K562 (cell line): ENCODE results near the gene HOXC10. TPM values are rescaled to one million over a fixed set of nuclear protein-coding genes. Genes with fewer than 3 reads are reported as not detected.

ENCODE experiments used
- ARHGAP35 ChIP-seq: fragments of 450-650 bp; IDR thresholded peaks from 2 replicates; pipeline ENCODE4 v1.6.1; 2018; ENCODE audit not compliant: partially characterized antibody
- BRF2 ChIP-seq: IDR thresholded peaks from 3 replicates; pipeline ENCODE4 v1.6.1; 2011; ENCODE audit warnings: borderline replicate concordance, mild to moderate bottlenecking; ENCODE audit not compliant: insufficient read length, insufficient read depth
- CBFA2T2 ChIP-seq: fragments of 450-650 bp; conservative IDR thresholded peaks from 2 replicates; pipeline ENCODE4 v1.6.1; 2017; ENCODE audit warnings: mild to moderate bottlenecking
- ESRRB ChIP-seq: fragments of 250-450 bp; sonication (Bioruptor Pico); IDR thresholded peaks from 2 replicates; pipeline ENCODE4 v1.5.0; 2020; ENCODE audit warnings: mild to moderate bottlenecking, moderate library complexity, borderline replicate concordance
- EZH2 ChIP-seq: IDR thresholded peaks from 2 replicates; pipeline ENCODE4 v1.6.1; 2012; ENCODE audit warnings: low read depth, mild to moderate bottlenecking, inconsistent platforms, low read length, borderline replicate concordance
- GATA2 ChIP-seq: sonication (generic); formaldehyde crosslinking; IDR thresholded peaks from 2 replicates; pipeline ENCODE4 v1.4.0; 2020; ENCODE audit warnings: mild to moderate bottlenecking, missing genetic modification reagents
- HLTF ChIP-seq: fragments of 450-650 bp; IDR thresholded peaks from 2 replicates; pipeline ENCODE4 v1.6.1; 2016
- KDM1A ChIP-seq, 2 experiments: fragments of 450-650 bp; IDR thresholded peaks; 2 replicates each; pipeline ENCODE4 v1.6.1; 2016; ENCODE audit warnings: mild to moderate bottlenecking in 2 of 2
- MAZ ChIP-seq, 2 experiments: fragments of 450-650 bp in 1 of 2; sonication (generic) in 1 of 2; formaldehyde crosslinking; IDR thresholded peaks in 1 of 2; conservative IDR thresholded peaks in 1 of 2; 2 replicates each; pipeline versions ENCODE4 v1.4.0 to v1.5.0; 2020; ENCODE audit warnings: mild to moderate bottlenecking in 1 of 2, missing genetic modification reagents in 1 of 2
- MTA2 ChIP-seq: fragments of 450-650 bp; IDR thresholded peaks from 2 replicates; pipeline ENCODE4 v1.6.1; 2016; ENCODE audit warnings: low read depth
- MYNN ChIP-seq, 2 experiments: sonication (generic); formaldehyde crosslinking in 1 of 2; IDR thresholded peaks; 2 replicates each; pipeline versions ENCODE4 v1.5.0 to v1.6.1; 2016 to 2020; ENCODE audit warnings: antibody characterized with exemption in 1 of 2, missing genetic modification reagents in 1 of 2
- NONO ChIP-seq, 2 experiments: fragments of 200-400 bp in 1 of 2; fragments of 450-650 bp in 1 of 2; formaldehyde crosslinking in 1 of 2; IDR thresholded peaks; 2 replicates each; pipeline ENCODE4 v1.6.1; 2017; ENCODE audit warnings: low read depth in 2 of 2, mild to moderate bottlenecking in 2 of 2, moderate library complexity in 2 of 2, low read length in 1 of 2
- RCOR1 ChIP-seq, 2 experiments: IDR thresholded peaks; 2 replicates each; pipeline ENCODE4 v1.6.1; 2012; ENCODE audit warnings: low read depth in 2 of 2, low read length in 2 of 2, borderline replicate concordance in 1 of 2, improper control_type of control experiment in 1 of 2
- SOX6 ChIP-seq: fragments of 450-650 bp; IDR thresholded peaks from 2 replicates; pipeline ENCODE4 v1.6.1; 2014; ENCODE audit warnings: mild to moderate bottlenecking
- TEAD1 ChIP-seq, 2 experiments: fragments of 450-650 bp in 1 of 2; sonication (generic) in 1 of 2; formaldehyde crosslinking; IDR thresholded peaks; 2 replicates each; pipeline versions ENCODE4 v1.4.0 to v1.8.0; 2020 to 2022; ENCODE audit warnings: mild to moderate bottlenecking in 2 of 2, missing genetic modification reagents in 1 of 2
- ZBTB7A ChIP-seq: IDR thresholded peaks from 2 replicates; pipeline ENCODE4 v1.6.1; 2011; ENCODE audit warnings: low read depth, mild to moderate bottlenecking, low read length, moderate library complexity, borderline replicate concordance; ENCODE audit not compliant: control insufficient read depth
- ZNF197 ChIP-seq: fragments of 200-800 bp; sonication (Bioruptor generic); IDR thresholded peaks from 2 replicates; pipeline ENCODE4 v1.6.1; 2016; ENCODE audit warnings: low read depth, missing genetic modification characterization, missing compliant biosample characterization
- ZNF212 ChIP-seq: fragments of 450-650 bp; formaldehyde crosslinking; IDR thresholded peaks from 2 replicates; pipeline ENCODE4 v1.4.0; 2020; ENCODE audit warnings: mild to moderate bottlenecking
- ZNF584 ChIP-seq: fragments of 200-800 bp; sonication (Bioruptor generic); IDR thresholded peaks from 2 replicates; pipeline ENCODE4 v1.6.1; 2016; ENCODE audit warnings: low read depth, mild to moderate bottlenecking, missing genetic modification characterization, missing compliant biosample characterization
- ZNF609 ChIP-seq: sonication (generic); formaldehyde crosslinking; IDR thresholded peaks from 2 replicates; pipeline ENCODE4 v1.8.1; 2023; ENCODE audit warnings: missing genetic modification reagents, mild to moderate bottlenecking, borderline replicate concordance
- ZNF766 ChIP-seq: fragments of 200-800 bp; sonication (Bioruptor generic); conservative IDR thresholded peaks from 2 replicates; pipeline ENCODE4 v1.6.1; 2016; ENCODE audit warnings: missing genetic modification characterization, missing compliant biosample characterization
- polyA plus RNA-seq, 8 experiments: library from polyadenylated mRNA; depleted of rRNA in 4 of 8; stranded (reverse) in 5 of 8; unstranded in 3 of 8; fragments of >200 nt; fragmentation: Nextera tagmentation in 2 of 8; fragmentation: Illumina TruSeq in 1 of 8; extraction: Ambion mirVana in 2 of 8; extraction: Trizol in 1 of 8; gene quantifications; 2 replicates each; pipeline versions ENCODE4 v1.2.1 to v1.2.3, GENCODE V29; 2011 to 2014; ENCODE audit warnings: inconsistent platforms in 1 of 8, missing spikeins in 1 of 8
- total RNA-seq, 7 experiments: library from RNA; depleted of rRNA in 6 of 7; stranded (reverse); fragments of >200 nt in 6 of 7; fragmentation: Illumina TruSeq in 2 of 7; extraction: Trizol in 2 of 7; gene quantifications; 2 replicates each; pipeline versions ENCODE4 v1.2.1 to v1.2.3, GENCODE V29; 2011 to 2021; ENCODE audit warnings: low replicate concordance in 1 of 7

HOXC10 gene
- total and polyA plus RNA-seq, 9 of the 15 experiments (the other 6 are each of a cell fraction or from before 2014, with no cell fraction given): 0.13 to 0.77 (median 0.35) TPM; not detected in 2

GRCh38 chr12:53948650-53949593 lies 36.0 kb upstream of the HOXC10 start (continued):
- TF ChIP-seq ESRRB (CRISPR knock-in tag) (no peak), CBFA2T2 (peak; percentile 52), ZNF609 (CRISPR knock-in tag) (no peak), MTA2 (peak; percentile 51), NONO (IDR thresholded peaks at IDR 0.05; ENCODE audit: low read depth in 2 of 2, low read length in 1 of 2) (0 out of 4 replicates have a peak, but pooled peaks of 1 of the 2 experiments have one; percentile 36), ZNF212 (CRISPR knock-in tag) (no peak), SOX6 (peak; percentile 69), ZBTB7A (peak; percentile 1; the same call in 1 of the 2 replicates), ZNF584 (CRISPR knock-in tag) (no peak), BRF2 (no peak), RCOR1 (IDR thresholded peaks at IDR 0.05; ENCODE audit: borderline replicate concordance in 1 of 2, low read depth in 2 of 2, low read length in 2 of 2) (peak in 1 of 2 experiments; percentile 93; a peak in 2 of 4 replicates), MYNN (IDR thresholded peaks at IDR 0.05) (0 out of 2 replicates have a peak, but pooled peaks have one; percentile 28), MYNN (CRISPR knock-in tag; IDR thresholded peaks at IDR 0.05) (no peak), KDM1A (IDR thresholded peaks at IDR 0.05) (peak in 1 of 2 experiments; percentile 14; a peak in 1 of 4 replicates), ZNF766 (CRISPR knock-in tag) (peak; percentile 59; the same call in 1 of the 2 replicates), ZNF197 (CRISPR knock-in tag) (no peak), EZH2 (no peak), TEAD1 (CRISPR knock-in tag; IDR thresholded peaks at IDR 0.05) (0 out of 4 replicates have a peak, but pooled peaks of 1 of the 2 experiments have one; percentile 5), MAZ (CRISPR knock-in tag; conservative IDR thresholded peaks at IDR 0.05 in 1 of 2, IDR thresholded peaks at IDR 0.05 in 1 of 2) (peak in 1 of 2 experiments; percentile 45; a peak in 1 of 4 replicates), HLTF (no peak), ARHGAP35 (no peak), GATA2 (CRISPR knock-in tag) (peak; percentile 89)
